ENCODE data around the gene FUZ. TPM values are rescaled to one million over a fixed set of nuclear protein-coding genes. Genes with fewer than 3 reads are reported as not detected.

The FUZ gene
- polyA plus RNA-seq, 4 donors: 4.1 to 21.0 (median 10.0) TPM

GRCh38 chr19:49761625-49762311, 51.3 kb downstream of the FUZ start:
- Histone ChIP-seq H3K9me3 (ENCODE audit: control insufficient read depth in 2 of 2, insufficient read depth in 1 of 2, low read depth in 1 of 2, low read length in 1 of 2) (no peaks in the 10 kb centered on the region), H3K4me1 (ENCODE audit: control insufficient read depth in 3 of 3, insufficient read depth in 2 of 3, low read depth in 1 of 3, low read length in 2 of 3) (peaks cover 0 to 9% (median 0%) of the 10 kb centered on the region in 3 donors), H3K27ac (ENCODE audit: low read depth in 1 of 3, low read length in 2 of 3) (peak overlapping the region in 1 of 3 donors; percentile 21), H3K27me3 (ENCODE audit: control insufficient read depth in 3 of 3, insufficient read depth in 3 of 3, low read length in 3 of 3) (peaks cover 0 to 4% (median 0%) of the 10 kb centered on the region in 3 donors), H3K4me3 (ENCODE audit: low read depth in 1 of 3, low read length in 3 of 3) (no peak overlapping the region), H3K36me3 (ENCODE audit: control insufficient read depth in 3 of 3, insufficient read depth in 2 of 3, low read depth in 1 of 3, low read length in 3 of 3) (no peaks in the 10 kb centered on the region)
- no peak for FAIRE-seq
- DNase-seq: no peak
- WGBS, 3 donors: 65 to 81% (median 73%) methylated on average over 16 of the region's 16 CpGs

GRCh38 chr19:49761249-49761624, 51.9 kb downstream of the FUZ start:
- peak overlapping the region in 1 of 3 donors; percentile 21 for H3K27ac ChIP-seq (ENCODE audit: low read depth in 1 of 3, low read length in 2 of 3)
- DNase-seq: no peak
- H3K36me3 ChIP-seq (ENCODE audit: control insufficient read depth in 3 of 3, insufficient read depth in 2 of 3, low read depth in 1 of 3, low read length in 3 of 3): no peaks in the 10 kb centered on the region
- no peak overlapping the region for H3K4me3 ChIP-seq (ENCODE audit: low read depth in 1 of 3, low read length in 3 of 3)
- H3K27me3 ChIP-seq (ENCODE audit: control insufficient read depth in 3 of 3, insufficient read depth in 3 of 3, low read length in 3 of 3): peaks cover 0 to 4% (median 0%) of the 10 kb centered on the region in 3 donors
- WGBS, 3 donors: 92 to 100% (median 95%) methylated on average over 1 of the region's 1 CpG
- peaks cover 0 to 9% (median 0%) of the 10 kb centered on the region in 3 donors for H3K4me1 ChIP-seq (ENCODE audit: control insufficient read depth in 3 of 3, insufficient read depth in 2 of 3, low read depth in 1 of 3, low read length in 2 of 3)
- no peak for FAIRE-seq
- peaks cover 0 to under 1% of the 10 kb centered on the region in 2 donors for H3K9me3 ChIP-seq (ENCODE audit: control insufficient read depth in 2 of 2, insufficient read depth in 1 of 2, low read depth in 1 of 2, low read length in 1 of 2)

GRCh38 chr19:49758292-49758691, 54.8 kb downstream of the FUZ start:
- DNase-seq (no peak), FAIRE-seq (no peak)
- peaks cover 0 to 11% of the 10 kb centered on the region in 2 donors for H3K9me3 ChIP-seq (ENCODE audit: control insufficient read depth in 2 of 2, insufficient read depth in 1 of 2, low read depth in 1 of 2, low read length in 1 of 2)
- no peak overlapping the region for H3K27ac ChIP-seq (ENCODE audit: low read depth in 1 of 3, low read length in 2 of 3)
- H3K36me3 ChIP-seq (ENCODE audit: control insufficient read depth in 3 of 3, insufficient read depth in 2 of 3, low read depth in 1 of 3, low read length in 3 of 3): no peaks in the 10 kb centered on the region
- H3K4me1 ChIP-seq (ENCODE audit: control insufficient read depth in 3 of 3, insufficient read depth in 2 of 3, low read depth in 1 of 3, low read length in 2 of 3): no peaks in the 10 kb centered on the region
- 10 to 31% (median 25%) methylated on average over 7 of the region's 7 CpGs for WGBS, 3 donors
- H3K4me3 ChIP-seq (ENCODE audit: low read depth in 1 of 3, low read length in 3 of 3): no peak overlapping the region
- H3K27me3 ChIP-seq (ENCODE audit: control insufficient read depth in 3 of 3, insufficient read depth in 3 of 3, low read length in 3 of 3): peaks cover 0 to 4% (median 0%) of the 10 kb centered on the region in 3 donors

Other genes with a start within 250 kb of the FUZ start
- gene NOSIP, start 232.7 kb downstream of the FUZ start, polyA plus RNA-seq: 100 to 1,000 TPM in 3 of 4 donors, 10 to 100 TPM in 1; 51.8 to 181 (median 134) TPM
- 10 to 100 TPM; 14.2 to 23.7 (median 18.0) TPM for gene PRRG2, start 232.0 kb downstream of the FUZ start, polyA plus RNA-seq
- 10 to 100 TPM in 2 of 4 donors, 1 to 10 TPM in 2; 2.4 to 18.4 (median 8.0) TPM for gene PRR12, start 222.1 kb downstream of the FUZ start, polyA plus RNA-seq
- 100 to 1,000 TPM in 2 of 4 donors, 10 to 100 TPM in 2; 30.6 to 105 (median 85.5) TPM for gene RRAS, start 173.1 kb downstream of the FUZ start, polyA plus RNA-seq
- gene SCAF1, start 171.1 kb downstream of the FUZ start, polyA plus RNA-seq: 10 to 100 TPM; 10.5 to 36.2 (median 19.8) TPM
- 100 to 1,000 TPM in 2 of 4 donors, 10 to 100 TPM in 2; 92.1 to 255 (median 119) TPM for gene IRF3, start 147.4 kb downstream of the FUZ start, polyA plus RNA-seq
- gene BCL2L12, start 147.4 kb downstream of the FUZ start, polyA plus RNA-seq: 10 to 100 TPM; 11.2 to 36.6 (median 17.1) TPM
- 100 to 1,000 TPM in 2 of 4 donors, 10 to 100 TPM in 2; 56.8 to 194 (median 94.7) TPM for gene PRMT1, start 136.0 kb downstream of the FUZ start, polyA plus RNA-seq
- 1 to 10 TPM in 1 of 4 donors, under 1 TPM in 2, not detected in 1; 0.27 to 2.7 (median 0.84) TPM for gene ADM5, start 123.7 kb downstream of the FUZ start, polyA plus RNA-seq
- gene CPT1C, start 122.2 kb downstream of the FUZ start, polyA plus RNA-seq: 1 to 10 TPM in 2 of 4 donors, not detected in 2; 1.9 to 4.5 TPM
- gene TSKS, start 50.0 kb downstream of the FUZ start, polyA plus RNA-seq: under 1 TPM in 3 of 4 donors, not detected in 1; 0.07 to 0.54 (median 0.28) TPM
- 10 to 100 TPM; 34.7 to 58.8 (median 53.6) TPM for gene AP2A1, start 46.3 kb downstream of the FUZ start, polyA plus RNA-seq
- 10 to 100 TPM; 26.7 to 58.7 (median 41.2) TPM for gene MED25, start 5.0 kb upstream of the FUZ start, polyA plus RNA-seq
- 100 to 1,000 TPM in 2 of 4 donors, 10 to 100 TPM in 2; 71.4 to 137 (median 88.0) TPM for gene PTOV1, start 37.9 kb upstream of the FUZ start, polyA plus RNA-seq
- 10 to 100 TPM; 45.9 to 57.0 (median 49.7) TPM for gene PNKP, start 54.3 kb upstream of the FUZ start, polyA plus RNA-seq
- 10 to 100 TPM; 30.6 to 54.9 (median 37.5) TPM for gene AKT1S1, start 64.1 kb upstream of the FUZ start, polyA plus RNA-seq
- gene TBC1D17, start 64.4 kb upstream of the FUZ start, polyA plus RNA-seq: 10 to 100 TPM; 23.6 to 52.6 (median 36.4) TPM
- gene IL4I1, start 83.6 kb upstream of the FUZ start, polyA plus RNA-seq: 1 to 10 TPM in 3 of 4 donors, not detected in 1; 1.0 to 3.8 (median 1.3) TPM
- gene ATF5, start 115.9 kb upstream of the FUZ start, polyA plus RNA-seq: 10 to 100 TPM; 40.2 to 51.7 (median 46.6) TPM
- 10 to 100 TPM; 20.5 to 44.0 (median 27.9) TPM for gene NUP62, start 116.2 kb upstream of the FUZ start, polyA plus RNA-seq
- gene SIGLEC11, start 147.9 kb upstream of the FUZ start, polyA plus RNA-seq: 10 to 100 TPM in 1 of 4 donors, 1 to 10 TPM in 1, under 1 TPM in 2; 0.45 to 37.2 (median 0.80) TPM
- 10 to 100 TPM; 39.8 to 63.3 (median 48.9) TPM for gene VRK3, start 212.1 kb upstream of the FUZ start, polyA plus RNA-seq
- 1 to 10 TPM; 1.6 to 7.2 (median 2.3) TPM for gene ZNF473, start 212.7 kb upstream of the FUZ start, polyA plus RNA-seq

All from small intestine (tissue), 7 donors.